WTC11 (cell line): ENCODE data around the gene MRPL19.

Experiments
- RORB ChIP-seq: fragments of 250-450 bp; sonication (Bioruptor Pico); IDR thresholded peaks from 2 replicates; pipeline ENCODE4 v1.9.0; 2021; ENCODE audit warnings: mild to moderate bottlenecking
- ZNF423 ChIP-seq: fragments of 250-450 bp; sonication (Bioruptor Pico); IDR thresholded peaks from 2 replicates; pipeline ENCODE4 v2.1.2; 2022; ENCODE audit warnings: mild to moderate bottlenecking, moderate library complexity
- TF ChIP-seq, protein P1 (sequence below): fragments of 200-600 bp; IDR thresholded peaks from 2 replicates; pipeline ENCODE4 v1.8.0; 2022; ENCODE audit warnings: antibody characterized with exemption
- TF ChIP-seq, protein P2 (sequence below): sonication (generic); formaldehyde crosslinking; IDR thresholded peaks from 2 replicates; pipeline ENCODE4 v1.8.1; 2022; ENCODE audit warnings: mild to moderate bottlenecking, missing genetic modification reagents, moderate library complexity, borderline replicate concordance
- TF ChIP-seq, protein P3 (sequence below): sonication (generic); formaldehyde crosslinking; IDR thresholded peaks from 2 replicates; pipeline ENCODE4 v1.8.0; 2023; ENCODE audit warnings: missing genetic modification reagents

DNA sequence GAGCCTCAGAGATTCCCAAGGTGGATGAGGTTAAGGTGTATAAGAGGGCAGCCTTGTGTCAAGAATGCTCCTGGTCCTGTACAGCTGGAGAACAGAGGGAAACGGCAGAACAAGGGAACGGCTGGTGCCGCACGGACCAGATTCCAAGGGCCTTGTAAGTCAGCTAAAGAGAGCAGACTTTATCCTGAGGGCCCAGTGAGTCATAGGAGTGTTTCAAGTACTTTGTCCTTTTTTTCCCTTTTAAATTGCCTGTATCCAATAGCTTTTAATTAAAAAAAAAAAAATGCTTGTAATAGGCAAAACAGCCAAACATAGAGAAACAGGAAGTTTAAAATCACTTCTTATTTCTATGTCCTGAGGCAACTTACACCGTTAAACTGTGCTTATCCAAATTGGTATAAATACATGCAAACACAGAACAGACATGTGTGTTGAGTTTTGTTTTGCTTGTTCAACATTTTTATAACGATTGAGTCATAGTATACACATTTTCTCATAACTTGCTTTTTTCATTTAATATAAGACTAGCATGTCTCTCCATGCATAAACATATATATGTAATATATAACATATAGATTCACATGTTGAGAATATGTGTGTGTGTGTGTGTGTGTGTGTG lies 43.8 kb upstream of the MRPL19 start:
- TF ChIP-seq, protein P1, sequence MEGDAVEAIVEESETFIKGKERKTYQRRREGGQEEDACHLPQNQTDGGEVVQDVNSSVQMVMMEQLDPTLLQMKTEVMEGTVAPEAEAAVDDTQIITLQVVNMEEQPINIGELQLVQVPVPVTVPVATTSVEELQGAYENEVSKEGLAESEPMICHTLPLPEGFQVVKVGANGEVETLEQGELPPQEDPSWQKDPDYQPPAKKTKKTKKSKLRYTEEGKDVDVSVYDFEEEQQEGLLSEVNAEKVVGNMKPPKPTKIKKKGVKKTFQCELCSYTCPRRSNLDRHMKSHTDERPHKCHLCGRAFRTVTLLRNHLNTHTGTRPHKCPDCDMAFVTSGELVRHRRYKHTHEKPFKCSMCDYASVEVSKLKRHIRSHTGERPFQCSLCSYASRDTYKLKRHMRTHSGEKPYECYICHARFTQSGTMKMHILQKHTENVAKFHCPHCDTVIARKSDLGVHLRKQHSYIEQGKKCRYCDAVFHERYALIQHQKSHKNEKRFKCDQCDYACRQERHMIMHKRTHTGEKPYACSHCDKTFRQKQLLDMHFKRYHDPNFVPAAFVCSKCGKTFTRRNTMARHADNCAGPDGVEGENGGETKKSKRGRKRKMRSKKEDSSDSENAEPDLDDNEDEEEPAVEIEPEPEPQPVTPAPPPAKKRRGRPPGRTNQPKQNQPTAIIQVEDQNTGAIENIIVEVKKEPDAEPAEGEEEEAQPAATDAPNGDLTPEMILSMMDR, result no peak
- TF ChIP-seq RORB (CRISPR knock-in tag), result no peak
- TF ChIP-seq, protein P2, sequence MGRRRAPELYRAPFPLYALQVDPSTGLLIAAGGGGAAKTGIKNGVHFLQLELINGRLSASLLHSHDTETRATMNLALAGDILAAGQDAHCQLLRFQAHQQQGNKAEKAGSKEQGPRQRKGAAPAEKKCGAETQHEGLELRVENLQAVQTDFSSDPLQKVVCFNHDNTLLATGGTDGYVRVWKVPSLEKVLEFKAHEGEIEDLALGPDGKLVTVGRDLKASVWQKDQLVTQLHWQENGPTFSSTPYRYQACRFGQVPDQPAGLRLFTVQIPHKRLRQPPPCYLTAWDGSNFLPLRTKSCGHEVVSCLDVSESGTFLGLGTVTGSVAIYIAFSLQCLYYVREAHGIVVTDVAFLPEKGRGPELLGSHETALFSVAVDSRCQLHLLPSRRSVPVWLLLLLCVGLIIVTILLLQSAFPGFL (CRISPR knock-in tag), result no peak
- TF ChIP-seq, protein P3, sequence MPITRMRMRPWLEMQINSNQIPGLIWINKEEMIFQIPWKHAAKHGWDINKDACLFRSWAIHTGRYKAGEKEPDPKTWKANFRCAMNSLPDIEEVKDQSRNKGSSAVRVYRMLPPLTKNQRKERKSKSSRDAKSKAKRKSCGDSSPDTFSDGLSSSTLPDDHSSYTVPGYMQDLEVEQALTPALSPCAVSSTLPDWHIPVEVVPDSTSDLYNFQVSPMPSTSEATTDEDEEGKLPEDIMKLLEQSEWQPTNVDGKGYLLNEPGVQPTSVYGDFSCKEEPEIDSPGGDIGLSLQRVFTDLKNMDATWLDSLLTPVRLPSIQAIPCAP (CRISPR knock-in tag), result no peak
- TF ChIP-seq ZNF423 (CRISPR knock-in tag), result no peak
